Activated naive CD8-positive, alpha-beta T cell treated with anti-CD3 and anti-CD28 coated beads, Interleukin-2, amount 50 U/mL, for 24 hours (primary cell): ENCODE results near the gene EIF2S2.
"Not testable (repeated sequence)": the region's sequence is repeated elsewhere in the genome, so short reads cannot be mapped to it uniquely, and the experiment has no call there.

Source experiments
- ATAC-seq: fragments of 150-1000 bp; cut with Tn5 transposase; one replicate; pipeline ENCODE4 v1.10.0; 2021
- DNase-seq: peaks from one replicate; pipeline ENCODE4 v3.0.0; 2021
- H3K27ac Mint-ChIP-seq: one replicate; pipeline ENCODE4 v1.8.0; 2021; ENCODE audit warnings: mild to moderate bottlenecking, mixed read lengths
- H3K27me3 Mint-ChIP-seq: one replicate; pipeline ENCODE4 v1.8.0; 2021; ENCODE audit warnings: mixed read lengths
- H3K36me3 Mint-ChIP-seq: one replicate; pipeline ENCODE4 v1.8.0; 2021; ENCODE audit warnings: low read depth, mixed read lengths
- H3K4me1 Mint-ChIP-seq: one replicate; pipeline ENCODE4 v1.8.0; 2021; ENCODE audit warnings: mixed read lengths
- H3K4me3 Mint-ChIP-seq: one replicate; pipeline ENCODE4 v1.8.0; 2021; ENCODE audit warnings: mild to moderate bottlenecking, moderate library complexity, mixed read lengths
- H3K9me3 Mint-ChIP-seq: one replicate; pipeline ENCODE4 v1.8.0; 2021; ENCODE audit warnings: mixed read lengths

Gene EIF2S2, protein sequence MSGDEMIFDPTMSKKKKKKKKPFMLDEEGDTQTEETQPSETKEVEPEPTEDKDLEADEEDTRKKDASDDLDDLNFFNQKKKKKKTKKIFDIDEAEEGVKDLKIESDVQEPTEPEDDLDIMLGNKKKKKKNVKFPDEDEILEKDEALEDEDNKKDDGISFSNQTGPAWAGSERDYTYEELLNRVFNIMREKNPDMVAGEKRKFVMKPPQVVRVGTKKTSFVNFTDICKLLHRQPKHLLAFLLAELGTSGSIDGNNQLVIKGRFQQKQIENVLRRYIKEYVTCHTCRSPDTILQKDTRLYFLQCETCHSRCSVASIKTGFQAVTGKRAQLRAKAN

GRCh38 chr20:34111702-34112599 is at the start of gene EIF2S2:
EIF2S2 (minus strand) TSS chr20:34112243; CDS start chr20:34112110, 133 bp downstream.
- Mint-ChIP-seq H3K4me1 (peaks cover 51% of the 10 kb centered on the region), H3K4me3 (peak within 1 kb of the TSS; percentile 91), H3K27ac (peak within 1 kb of the TSS; percentile 99), H3K9me3 (no peaks in the 10 kb centered on the region), H3K27me3 (peaks cover 3% of the 10 kb centered on the region), H3K36me3 (peaks cover 45% of the 10 kb centered on the region)
- DNase-seq (peak; percentile 92), ATAC-seq (peak; percentile 90)

DNA sequence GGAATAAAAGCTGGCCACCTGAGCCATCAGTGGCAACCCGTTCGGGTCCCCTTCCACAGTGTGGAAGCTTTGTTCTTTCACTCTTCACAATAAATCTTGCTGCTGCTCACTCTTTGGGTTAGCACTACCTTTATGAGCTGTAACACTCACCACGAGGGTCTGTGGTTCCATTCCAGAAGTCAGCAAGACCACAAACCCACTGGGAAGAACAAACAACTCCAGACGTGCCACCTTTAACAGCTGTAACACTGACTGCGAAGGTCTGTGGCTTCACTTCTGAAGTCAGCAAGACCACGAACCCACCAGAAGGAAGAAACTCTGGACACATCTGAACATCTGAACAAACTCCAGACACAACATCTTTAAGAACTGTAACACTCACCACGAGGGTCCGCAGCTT is 45.7 kb upstream of the EIF2S2 start:
- H3K27ac Mint-ChIP-seq, H3K36me3 Mint-ChIP-seq, H3K4me1 Mint-ChIP-seq, DNase-seq, ATAC-seq, H3K9me3 Mint-ChIP-seq, H3K4me3 Mint-ChIP-seq, H3K27me3 Mint-ChIP-seq: not testable (repeated sequence)

DNA sequence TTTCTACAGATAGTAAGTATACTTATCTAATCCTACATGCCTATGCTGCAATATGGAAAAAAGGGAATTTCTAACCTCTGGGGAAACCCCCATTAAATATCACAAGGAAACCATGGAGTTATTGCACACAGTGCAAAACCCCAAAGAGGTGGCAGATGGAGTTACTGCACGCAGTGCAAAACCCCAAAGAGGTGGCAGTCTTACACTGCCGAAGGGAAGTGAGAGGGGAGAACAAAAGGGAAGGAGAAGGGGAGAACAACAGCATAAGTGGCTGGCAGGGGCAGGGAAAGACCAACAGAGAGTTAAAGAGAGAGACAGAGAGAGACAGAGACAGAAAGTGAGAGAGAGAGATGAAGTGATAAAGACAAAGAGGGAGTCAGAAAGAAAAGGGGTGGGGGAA is 43.8 kb upstream of the EIF2S2 start:
- H3K27me3 Mint-ChIP-seq = peaks cover 7% of the 10 kb centered on the region
- ATAC-seq = no peak
- H3K27ac Mint-ChIP-seq = peak overlapping the region; percentile 38
- no peaks in the 10 kb centered on the region for H3K36me3 Mint-ChIP-seq
- DNase-seq = no peak
- no peaks in the 10 kb centered on the region for H3K9me3 Mint-ChIP-seq
- H3K4me3 Mint-ChIP-seq = no peak overlapping the region
- H3K4me1 Mint-ChIP-seq = no peaks in the 10 kb centered on the region

GRCh38 chr20:34153169-34153568 is 41.1 kb upstream of the EIF2S2 start:
- not testable (repeated sequence) for H3K36me3 Mint-ChIP-seq, DNase-seq, H3K27me3 Mint-ChIP-seq, H3K9me3 Mint-ChIP-seq, H3K4me3 Mint-ChIP-seq, H3K27ac Mint-ChIP-seq, ATAC-seq, H3K4me1 Mint-ChIP-seq

DNA sequence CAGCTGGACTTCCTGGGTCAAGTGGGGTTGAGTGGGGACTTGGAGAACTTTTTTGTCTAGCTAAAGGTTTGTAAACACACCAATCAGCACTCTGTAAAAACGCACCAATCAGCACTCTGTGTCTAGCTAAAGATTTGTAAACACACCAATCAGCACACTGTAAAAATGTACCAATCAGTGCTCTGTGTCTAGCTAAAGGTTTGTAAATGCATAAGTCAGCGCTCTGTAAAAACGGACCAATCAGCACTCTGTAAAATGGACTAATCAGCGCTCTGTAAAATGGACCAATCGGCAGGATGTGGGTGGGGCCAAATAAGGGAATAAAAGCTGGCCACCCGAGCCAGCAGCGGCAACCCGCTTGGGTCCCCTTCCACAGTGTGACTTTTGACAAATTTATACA is 40.0 kb upstream of the EIF2S2 start:
- ATAC-seq, H3K4me1 Mint-ChIP-seq, H3K9me3 Mint-ChIP-seq, H3K4me3 Mint-ChIP-seq, H3K27ac Mint-ChIP-seq, H3K27me3 Mint-ChIP-seq, H3K36me3 Mint-ChIP-seq, DNase-seq: not testable (repeated sequence)

DNA sequence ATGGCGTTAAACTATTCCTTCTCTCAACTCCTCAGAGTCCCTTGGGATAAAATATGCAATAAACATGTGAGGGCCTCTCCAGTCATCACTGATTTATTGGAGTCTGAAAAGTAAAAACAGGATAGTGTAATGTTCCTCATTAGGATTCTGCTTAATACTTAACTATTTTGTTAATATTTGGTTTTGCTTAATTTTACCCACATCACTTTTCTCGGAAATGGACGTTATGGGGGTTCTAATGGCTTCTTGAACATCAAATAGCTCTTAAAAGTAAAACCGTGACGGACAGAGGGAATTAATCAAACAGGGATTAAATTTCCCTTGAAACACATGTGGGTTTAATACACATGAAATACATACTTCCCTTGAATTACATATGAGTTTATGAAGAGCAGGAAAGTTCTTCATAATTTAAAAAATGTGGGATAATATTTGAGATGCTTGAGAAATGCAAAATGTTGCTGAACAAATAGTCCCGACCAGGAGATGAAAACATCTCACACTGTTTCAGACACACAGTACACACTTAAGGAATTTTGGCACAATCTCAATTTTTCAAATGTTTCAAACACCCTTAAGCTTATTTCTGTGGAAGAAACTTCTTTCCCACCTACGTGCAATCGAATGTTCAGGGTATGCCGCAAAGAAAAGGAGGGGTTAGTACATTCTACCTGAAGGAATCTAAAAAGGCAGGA is 38.4 kb upstream of the EIF2S2 start:
- no peak for ATAC-seq
- H3K4me3 Mint-ChIP-seq = no peak overlapping the region
- no peaks in the 10 kb centered on the region for H3K36me3 Mint-ChIP-seq
- H3K4me1 Mint-ChIP-seq = no peaks in the 10 kb centered on the region
- H3K9me3 Mint-ChIP-seq = no peaks in the 10 kb centered on the region
- H3K27ac Mint-ChIP-seq = no peak overlapping the region
- H3K27me3 Mint-ChIP-seq = peaks cover 10% of the 10 kb centered on the region
- DNase-seq = no peak

DNA sequence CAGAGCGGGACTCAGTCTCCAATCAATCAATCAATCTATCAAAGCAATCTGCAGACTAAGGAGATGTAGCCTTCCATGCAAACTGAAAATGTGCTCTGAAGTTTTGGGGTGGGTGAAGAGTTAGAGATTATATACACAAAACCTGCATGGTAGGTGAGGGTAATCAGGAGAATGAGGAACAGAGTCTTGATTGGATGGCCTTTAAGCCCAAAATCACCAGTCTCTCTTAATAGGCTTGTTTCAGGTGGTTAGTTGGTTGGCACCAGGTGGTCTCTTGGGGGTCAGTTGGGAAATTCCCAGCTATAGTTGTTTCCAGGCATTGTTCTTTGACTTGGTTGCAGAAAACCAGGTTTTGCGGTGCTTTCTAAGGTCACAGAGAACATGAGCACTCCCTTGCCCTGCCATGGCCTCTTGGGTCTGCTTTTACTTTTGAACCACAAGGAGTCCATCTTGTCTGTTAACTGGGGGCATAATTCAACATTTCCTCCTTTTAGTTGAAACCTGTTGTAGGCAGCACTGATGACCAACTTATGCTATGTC is 33.3 kb upstream of the EIF2S2 start:
- H3K4me3 Mint-ChIP-seq = no peak overlapping the region
- peaks cover 8% of the 10 kb centered on the region for H3K27me3 Mint-ChIP-seq
- no peak for ATAC-seq
- no peaks in the 10 kb centered on the region for H3K9me3 Mint-ChIP-seq
- no peak for DNase-seq
- H3K36me3 Mint-ChIP-seq = no peaks in the 10 kb centered on the region
- H3K4me1 Mint-ChIP-seq = no peaks in the 10 kb centered on the region
- no peak overlapping the region for H3K27ac Mint-ChIP-seq

GRCh38 chr20:34143951-34144350 is 31.9 kb upstream of the EIF2S2 start:
- Mint-ChIP-seq H3K4me1 (no peaks in the 10 kb centered on the region), H3K9me3 (no peaks in the 10 kb centered on the region), H3K4me3 (no peak overlapping the region), H3K27ac (no peak overlapping the region), H3K36me3 (no peaks in the 10 kb centered on the region), H3K27me3 (peaks cover 11% of the 10 kb centered on the region)
- DNase-seq = no peak
- no peak for ATAC-seq

GRCh38 chr20:34142121-34142520 is 30.1 kb upstream of the EIF2S2 start:
- H3K27ac Mint-ChIP-seq = no peak overlapping the region
- H3K4me3 Mint-ChIP-seq = no peak overlapping the region
- DNase-seq = no peak
- no peaks in the 10 kb centered on the region for H3K36me3 Mint-ChIP-seq
- no peak for ATAC-seq
- H3K27me3 Mint-ChIP-seq = peaks cover 11% of the 10 kb centered on the region
- H3K9me3 Mint-ChIP-seq = no peaks in the 10 kb centered on the region
- no peaks in the 10 kb centered on the region for H3K4me1 Mint-ChIP-seq

- DNase-seq = no peak
- Mint-ChIP-seq H3K27me3 (peaks cover 11% of the 10 kb centered on the region), H3K4me1 (no peaks in the 10 kb centered on the region)
Measured at GRCh38 chr20:34141293-34141692, 29.2 kb upstream of the EIF2S2 start.

GRCh38 chr20:34135525-34136275 is 23.7 kb upstream of the EIF2S2 start:
- not testable (repeated sequence) for H3K27ac Mint-ChIP-seq, H3K27me3 Mint-ChIP-seq, H3K36me3 Mint-ChIP-seq, H3K4me3 Mint-ChIP-seq, H3K9me3 Mint-ChIP-seq, DNase-seq, H3K4me1 Mint-ChIP-seq, ATAC-seq

More at GRCh38 chr20:34141293-34141692, 29.2 kb upstream of the EIF2S2 start:
- H3K4me3 Mint-ChIP-seq = no peak overlapping the region
- H3K27ac Mint-ChIP-seq = no peak overlapping the region
- no peak for ATAC-seq
- H3K9me3 Mint-ChIP-seq = no peaks in the 10 kb centered on the region
- H3K36me3 Mint-ChIP-seq = no peaks in the 10 kb centered on the region

- not testable (repeated sequence) for DNase-seq, ATAC-seq
Measured at GRCh38 chr20:34133365-34133860, 21.4 kb upstream of the EIF2S2 start.

GRCh38 chr20:34132943-34133342 is 20.9 kb upstream of the EIF2S2 start:
- not testable (repeated sequence) for H3K27ac Mint-ChIP-seq, DNase-seq, H3K4me3 Mint-ChIP-seq, H3K27me3 Mint-ChIP-seq, H3K9me3 Mint-ChIP-seq, H3K36me3 Mint-ChIP-seq, H3K4me1 Mint-ChIP-seq, ATAC-seq

More at GRCh38 chr20:34133365-34133860, 21.4 kb upstream of the EIF2S2 start:
- H3K27ac Mint-ChIP-seq, H3K36me3 Mint-ChIP-seq, H3K4me1 Mint-ChIP-seq, H3K9me3 Mint-ChIP-seq, H3K27me3 Mint-ChIP-seq, H3K4me3 Mint-ChIP-seq: not testable (repeated sequence)

DNA sequence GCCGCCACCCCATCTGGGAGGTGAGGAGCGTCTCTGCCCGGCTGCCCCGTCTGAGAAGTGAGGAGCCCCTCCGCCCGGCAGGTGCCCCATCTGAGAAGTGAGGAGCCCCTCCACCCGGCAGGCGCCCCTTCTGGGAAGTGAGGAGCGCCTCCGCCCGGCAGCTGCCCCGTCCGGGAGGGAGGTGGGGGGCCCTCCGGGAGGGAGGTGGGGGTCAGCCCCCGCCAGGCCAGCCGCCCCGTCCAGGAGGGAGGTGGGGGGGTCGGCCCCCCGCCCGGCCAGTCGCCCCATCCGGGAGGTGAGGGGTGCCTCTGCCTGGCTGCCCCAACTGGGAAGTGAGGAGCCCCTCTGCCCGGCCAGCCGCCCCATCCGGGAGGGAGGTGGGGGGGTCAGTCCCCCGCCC is 20.4 kb upstream of the EIF2S2 start:
- not testable (repeated sequence) for H3K27ac Mint-ChIP-seq, ATAC-seq, H3K4me1 Mint-ChIP-seq, H3K4me3 Mint-ChIP-seq, H3K36me3 Mint-ChIP-seq, DNase-seq, H3K9me3 Mint-ChIP-seq, H3K27me3 Mint-ChIP-seq
